Measurements from ENCODE around the gene FAN1. TPM values are rescaled to one million over a fixed set of nuclear protein-coding genes. Genes with fewer than 3 reads are reported as not detected.

Gene FAN1
- total RNA-seq, 1 experiment from 2014 or later, result 28.2 TPM

DNA sequence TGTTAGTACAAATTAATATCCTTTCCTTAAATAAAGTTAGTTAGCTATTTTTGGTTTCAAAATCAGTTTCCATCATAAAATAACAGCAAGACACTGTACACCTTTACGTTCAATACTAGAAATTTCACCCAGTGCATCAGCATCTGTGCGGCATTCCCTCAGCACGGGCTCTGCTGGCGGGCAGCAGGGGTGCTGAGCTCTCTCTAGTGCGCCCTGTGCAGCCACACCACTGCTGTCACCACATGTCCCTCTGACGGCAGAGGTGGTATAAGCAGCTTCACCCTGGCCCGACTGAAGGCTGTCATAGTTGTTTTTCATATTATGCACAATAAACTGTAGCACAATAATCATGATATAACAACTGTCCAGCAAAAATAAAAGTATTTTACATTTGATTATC lies 35.4 kb downstream of the FAN1 start:
- Histone ChIP-seq H3K23me2 (ENCODE audit: insufficient read length, low read depth, low read length, poor library complexity, severe bottlenecking) (no peaks in the 10 kb centered on the region), H2BK12ac (ENCODE audit: insufficient read length, low read depth, low read length) (no peak overlapping the region), H3K23ac (ENCODE audit: insufficient read length, low read depth, low read length) (no peak overlapping the region), H4K91ac (ENCODE audit: insufficient read length, low read depth, low read length) (no peak overlapping the region), H4K8ac (replicated peaks; ENCODE audit: insufficient read length, low read depth, low read length) (no peak overlapping the region), H3K18ac (ENCODE audit: insufficient read length, low read depth, low read length) (no peak overlapping the region), H4K5ac (ENCODE audit: insufficient read length, low read depth, low read length) (no peak overlapping the region), H2BK15ac (ENCODE audit: low read depth, low read length) (no peak overlapping the region), H3K79me2 (ENCODE audit: insufficient read depth, low read length) (no peaks in the 10 kb centered on the region), H3K27ac (ENCODE audit: insufficient read length, low read depth, low read length) (no peak overlapping the region), H3K14ac (ENCODE audit: insufficient read depth, low read length) (no peak overlapping the region), H3K79me1 (ENCODE audit: insufficient read depth, low read depth, low read length, poor library complexity, severe bottlenecking) (no peaks in the 10 kb centered on the region), H2AFZ (ENCODE audit: low read length) (no peak overlapping the region), H2BK120ac (ENCODE audit: low read depth, low read length, poor library complexity, severe bottlenecking) (no peak overlapping the region), H3K56ac (ENCODE audit: insufficient read length, low read depth, low read length) (no peak overlapping the region), H3K4ac (ENCODE audit: low read depth, low read length) (no peak overlapping the region), H3K27me3 (ENCODE audit: insufficient read depth, low read length) (no peaks in the 10 kb centered on the region), H3K9me3 (ENCODE audit: control insufficient read depth, low read depth, low read length) (no peaks in the 10 kb centered on the region), H3K4me2 (ENCODE audit: insufficient read depth, insufficient read length, low read length) (no peak overlapping the region), H3K9ac (ENCODE audit: extremely low read depth, insufficient read length, low read length) (no peak overlapping the region), H2BK20ac (ENCODE audit: low read depth, low read length, poor library complexity, severe bottlenecking) (no peak overlapping the region), H4K20me1 (ENCODE audit: control insufficient read depth, insufficient read depth, insufficient read length) (no peaks in the 10 kb centered on the region), H2BK5ac (ENCODE audit: insufficient read length, low read length) (no peak overlapping the region), H2AK5ac (ENCODE audit: insufficient read length, low read length) (no peak overlapping the region), H3T11ph (ENCODE audit: low read length) (no peak overlapping the region), H3K4me1 (ENCODE audit: insufficient read depth, low read length) (no peaks in the 10 kb centered on the region)
- no CpG with 5 or more reads among the region's 7 CpGs for WGBS (ENCODE audit: extremely low coverage, insufficient read length, low lambda C conversion rate)
- peaks cover 15 to 76% (median 70%) of the 10 kb centered on the region in 3 experiments for H3K36me3 Mint-ChIP-seq (ENCODE audit: insufficient read depth in 1 of 3, low read depth in 3 of 3)
- DNase-seq, result no peak
- H3K27me3 Mint-ChIP-seq (ENCODE audit: low read depth), result no peaks in the 10 kb centered on the region
- TF ChIP-seq, protein P1, sequence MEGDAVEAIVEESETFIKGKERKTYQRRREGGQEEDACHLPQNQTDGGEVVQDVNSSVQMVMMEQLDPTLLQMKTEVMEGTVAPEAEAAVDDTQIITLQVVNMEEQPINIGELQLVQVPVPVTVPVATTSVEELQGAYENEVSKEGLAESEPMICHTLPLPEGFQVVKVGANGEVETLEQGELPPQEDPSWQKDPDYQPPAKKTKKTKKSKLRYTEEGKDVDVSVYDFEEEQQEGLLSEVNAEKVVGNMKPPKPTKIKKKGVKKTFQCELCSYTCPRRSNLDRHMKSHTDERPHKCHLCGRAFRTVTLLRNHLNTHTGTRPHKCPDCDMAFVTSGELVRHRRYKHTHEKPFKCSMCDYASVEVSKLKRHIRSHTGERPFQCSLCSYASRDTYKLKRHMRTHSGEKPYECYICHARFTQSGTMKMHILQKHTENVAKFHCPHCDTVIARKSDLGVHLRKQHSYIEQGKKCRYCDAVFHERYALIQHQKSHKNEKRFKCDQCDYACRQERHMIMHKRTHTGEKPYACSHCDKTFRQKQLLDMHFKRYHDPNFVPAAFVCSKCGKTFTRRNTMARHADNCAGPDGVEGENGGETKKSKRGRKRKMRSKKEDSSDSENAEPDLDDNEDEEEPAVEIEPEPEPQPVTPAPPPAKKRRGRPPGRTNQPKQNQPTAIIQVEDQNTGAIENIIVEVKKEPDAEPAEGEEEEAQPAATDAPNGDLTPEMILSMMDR (conservative IDR thresholded peaks at IDR 0.05), result no peak
- no peak overlapping the region for H3K27ac Mint-ChIP-seq
- H3K4me3 Mint-ChIP-seq, result no peak overlapping the region
- H3K4me1 Mint-ChIP-seq, result no peaks in the 10 kb centered on the region
- no peaks in the 10 kb centered on the region for H3K9me3 Mint-ChIP-seq

Data from H9 (cell line).